ENCODE results near the gene IFRD2. TPM values are rescaled to one million over a fixed set of nuclear protein-coding genes. Genes with fewer than 3 reads are reported as not detected.

IFRD2 gene
- total RNA-seq, 3 donors from 2014 or later = 50.4 to 82.3 (median 72.7) TPM

GRCh38 chr3:50324351-50325112 lies 32.3 kb upstream of the IFRD2 start:
- Histone ChIP-seq H3K4me3 (no peak overlapping the region), H3K27me3 (no peaks in the 10 kb centered on the region), H3K36me3 (no peaks in the 10 kb centered on the region), H3K9me3 (no peaks in the 10 kb centered on the region), H3K4me1 (peaks cover 6 to 29% of the 10 kb centered on the region in 2 donors), H3K27ac (peak overlapping the region; percentile 31 to 93)
- TF ChIP-seq, protein P1, sequence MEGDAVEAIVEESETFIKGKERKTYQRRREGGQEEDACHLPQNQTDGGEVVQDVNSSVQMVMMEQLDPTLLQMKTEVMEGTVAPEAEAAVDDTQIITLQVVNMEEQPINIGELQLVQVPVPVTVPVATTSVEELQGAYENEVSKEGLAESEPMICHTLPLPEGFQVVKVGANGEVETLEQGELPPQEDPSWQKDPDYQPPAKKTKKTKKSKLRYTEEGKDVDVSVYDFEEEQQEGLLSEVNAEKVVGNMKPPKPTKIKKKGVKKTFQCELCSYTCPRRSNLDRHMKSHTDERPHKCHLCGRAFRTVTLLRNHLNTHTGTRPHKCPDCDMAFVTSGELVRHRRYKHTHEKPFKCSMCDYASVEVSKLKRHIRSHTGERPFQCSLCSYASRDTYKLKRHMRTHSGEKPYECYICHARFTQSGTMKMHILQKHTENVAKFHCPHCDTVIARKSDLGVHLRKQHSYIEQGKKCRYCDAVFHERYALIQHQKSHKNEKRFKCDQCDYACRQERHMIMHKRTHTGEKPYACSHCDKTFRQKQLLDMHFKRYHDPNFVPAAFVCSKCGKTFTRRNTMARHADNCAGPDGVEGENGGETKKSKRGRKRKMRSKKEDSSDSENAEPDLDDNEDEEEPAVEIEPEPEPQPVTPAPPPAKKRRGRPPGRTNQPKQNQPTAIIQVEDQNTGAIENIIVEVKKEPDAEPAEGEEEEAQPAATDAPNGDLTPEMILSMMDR (IDR thresholded peaks at IDR 0.05) = peak; percentile 67 to 79 (median 76)
- no peak for TF ChIP-seq POLR2A (IDR thresholded peaks at IDR 0.05)
- TF ChIP-seq POLR2AphosphoS5 (IDR thresholded peaks at IDR 0.05) = no peak
- DNase-seq (ENCODE audit: low spot score in 2 of 2) = no peak
- intact Hi-C loops (cut with DNase I; ENCODE audit: low total_unique reads) = no loop called here

GRCh38 chr3:50323614-50324199 lies 31.5 kb upstream of the IFRD2 start:
- TF ChIP-seq POLR2A (IDR thresholded peaks at IDR 0.05) (no peak), POLR2AphosphoS5 (IDR thresholded peaks at IDR 0.05) (peak in 2 of 3 donors; percentile 47 to 72)
- TF ChIP-seq, protein P1 (IDR thresholded peaks at IDR 0.05) = no peak
- H3K36me3 ChIP-seq = no peaks in the 10 kb centered on the region
- intact Hi-C loops (cut with DNase I; ENCODE audit: low total_unique reads) = no loop called here
- H3K4me3 ChIP-seq = no peak overlapping the region
- H3K4me1 ChIP-seq = peaks cover 9 to 34% of the 10 kb centered on the region in 2 donors
- H3K9me3 ChIP-seq = no peaks in the 10 kb centered on the region
- no peaks in the 10 kb centered on the region for H3K27me3 ChIP-seq
- no peak for DNase-seq (ENCODE audit: low spot score in 2 of 2)
- H3K27ac ChIP-seq = peak overlapping the region; percentile 31 to 93

GRCh38 chr3:50323092-50323600 lies 30.9 kb upstream of the IFRD2 start:
- Histone ChIP-seq H3K9me3 (no peaks in the 10 kb centered on the region), H3K4me3 (peak overlapping the region; percentile 54 to 85 (median 79)), H3K27ac (peak overlapping the region; percentile 31 to 93), H3K27me3 (no peaks in the 10 kb centered on the region), H3K36me3 (no peaks in the 10 kb centered on the region), H3K4me1 (peaks cover 12 to 34% of the 10 kb centered on the region in 2 donors)
- TF ChIP-seq POLR2A (IDR thresholded peaks at IDR 0.05) (no peak), POLR2AphosphoS5 (IDR thresholded peaks at IDR 0.05) (peak in 1 of 3 donors; percentile 5)
- TF ChIP-seq, protein P1 (IDR thresholded peaks at IDR 0.05) = no peak
- DNase-seq (ENCODE audit: low spot score in 2 of 2) = no peak
- intact Hi-C loops (cut with DNase I; ENCODE audit: low total_unique reads) = no loop called here

- TF ChIP-seq, protein P1 (IDR thresholded peaks at IDR 0.05) = no peak
- TF ChIP-seq POLR2A (IDR thresholded peaks at IDR 0.05) = no peak
- TF ChIP-seq POLR2AphosphoS5 (IDR thresholded peaks at IDR 0.05) = peak in 2 of 3 donors; percentile 53 to 77
- no peaks in the 10 kb centered on the region for H3K27me3 ChIP-seq
- H3K9me3 ChIP-seq = no peaks in the 10 kb centered on the region
- H3K4me1 ChIP-seq = peaks cover 18 to 38% of the 10 kb centered on the region in 2 donors
- no peaks in the 10 kb centered on the region for H3K36me3 ChIP-seq
- peak within 1 kb of the TSS; percentile 93 to 94 for H3K27ac ChIP-seq
- intact Hi-C loops (cut with DNase I; ENCODE audit: low total_unique reads) = no loop called here
- peak within 1 kb of the TSS; percentile 54 to 85 (median 79) for H3K4me3 ChIP-seq
- DNase-seq (ENCODE audit: low spot score in 2 of 2) = no peak
These were observed 30.3 kb upstream of the IFRD2 start, which contains the start of gene HYAL2 for GRCh38 chr3:50322386-50323091. Gene HYAL2 (minus strand): TSS chr3:50322745. CDS start chr3:50320489, 2,256 bp downstream.
